IPS-18c (cell line): ENCODE measurements around the gene CD151.

Experiments used
- H3K4me3 ChIP-seq: 2 replicates; pipeline ENCODE4 v1.7.0; 2013; ENCODE audit warnings: low read depth, mild to moderate bottlenecking, low read length, moderate library complexity; ENCODE audit not compliant: insufficient read depth
- H3K9me3 ChIP-seq: one replicate; pipeline ENCODE4 v1.6.1; 2013; ENCODE audit warnings: mild to moderate bottlenecking, low read length, moderate library complexity; ENCODE audit not compliant: control insufficient read depth, insufficient read depth

Gene CD151

DNA sequence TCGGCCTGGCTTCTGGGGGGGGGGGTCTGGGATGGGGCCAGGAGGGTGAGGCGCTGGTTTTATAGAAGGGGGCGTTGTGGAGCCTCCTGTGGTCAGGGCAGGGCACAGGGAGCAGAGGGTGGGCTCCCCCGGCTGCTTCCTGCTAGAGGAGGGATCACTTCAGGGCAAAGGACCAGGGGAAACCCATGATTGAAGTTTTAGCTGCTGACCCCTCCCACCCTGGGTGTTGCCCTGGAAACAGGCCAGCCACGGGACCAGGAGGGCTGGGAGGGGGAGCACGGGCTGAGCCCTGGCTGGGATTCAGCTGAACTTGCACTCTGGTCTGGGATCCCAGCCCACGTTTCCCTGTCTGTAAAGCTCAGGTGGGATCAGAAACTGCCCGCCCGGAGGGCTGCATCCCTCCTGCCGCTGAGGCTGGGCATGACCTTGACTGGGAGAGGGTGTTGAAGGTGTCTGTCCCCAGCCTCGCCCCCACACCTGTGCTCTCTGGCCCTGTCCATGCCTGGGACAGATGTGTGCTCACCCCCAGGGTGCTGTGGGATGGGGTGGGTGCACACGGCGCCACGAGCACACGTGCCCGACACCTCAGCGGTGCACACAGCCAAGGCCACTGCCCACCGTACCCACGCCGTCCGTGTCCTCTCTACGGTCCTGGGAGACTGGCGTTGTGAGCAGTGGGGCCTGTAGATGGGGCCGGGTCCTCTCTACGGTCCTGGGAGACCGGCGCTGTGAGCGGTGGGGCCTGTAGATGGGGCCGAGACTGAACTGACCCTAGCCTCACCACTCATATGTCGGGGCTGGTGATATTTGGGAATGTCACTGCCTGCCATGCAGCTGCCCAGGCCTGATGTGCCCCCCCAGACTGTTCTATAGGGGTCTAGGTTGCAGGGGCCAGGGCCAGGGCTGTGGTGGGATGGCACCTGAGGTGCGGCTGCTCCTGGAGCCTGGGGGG, 12.2 kb downstream of the CD151 start:
- Histone ChIP-seq H3K9me3 (no peaks in the 10 kb centered on the region), H3K4me3 (peak overlapping the region; percentile 93)

DNA sequence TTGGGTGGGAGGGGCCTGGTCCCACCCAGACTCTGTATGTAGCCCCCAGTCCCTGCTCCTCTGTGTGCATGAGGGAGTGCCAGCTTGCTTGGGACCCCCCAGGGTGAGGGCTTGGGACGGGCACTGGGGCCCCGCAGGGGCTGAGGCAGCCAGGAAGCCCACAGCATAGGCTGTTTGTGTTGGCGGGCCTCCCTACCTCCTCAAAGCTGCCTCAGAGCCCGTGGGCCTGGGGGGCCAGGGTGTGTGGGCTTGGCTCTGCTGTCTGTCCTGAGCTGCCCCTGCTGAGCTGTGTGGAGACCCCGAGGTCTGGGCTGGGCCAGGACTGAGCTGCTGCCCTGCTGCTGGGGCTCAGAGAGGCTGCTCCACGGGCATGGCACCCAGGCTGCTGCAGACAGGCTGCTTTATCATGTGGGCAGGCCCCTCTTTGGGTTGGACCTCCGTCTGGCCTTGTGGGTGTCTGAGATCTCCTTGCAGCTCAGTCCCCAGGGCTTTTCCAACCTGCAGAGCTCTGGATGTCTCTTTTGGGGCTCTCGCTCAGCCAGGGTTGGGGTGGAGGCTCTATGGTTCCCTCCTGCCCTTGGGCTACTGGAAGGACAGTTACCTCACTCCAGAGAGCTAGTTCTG, 13.2 kb downstream of the CD151 start:
- no peaks in the 10 kb centered on the region for H3K9me3 ChIP-seq
- 0 out of 2 replicates have a peak overlapping the region, but pooled peaks have one; percentile 93 for H3K4me3 ChIP-seq

DNA sequence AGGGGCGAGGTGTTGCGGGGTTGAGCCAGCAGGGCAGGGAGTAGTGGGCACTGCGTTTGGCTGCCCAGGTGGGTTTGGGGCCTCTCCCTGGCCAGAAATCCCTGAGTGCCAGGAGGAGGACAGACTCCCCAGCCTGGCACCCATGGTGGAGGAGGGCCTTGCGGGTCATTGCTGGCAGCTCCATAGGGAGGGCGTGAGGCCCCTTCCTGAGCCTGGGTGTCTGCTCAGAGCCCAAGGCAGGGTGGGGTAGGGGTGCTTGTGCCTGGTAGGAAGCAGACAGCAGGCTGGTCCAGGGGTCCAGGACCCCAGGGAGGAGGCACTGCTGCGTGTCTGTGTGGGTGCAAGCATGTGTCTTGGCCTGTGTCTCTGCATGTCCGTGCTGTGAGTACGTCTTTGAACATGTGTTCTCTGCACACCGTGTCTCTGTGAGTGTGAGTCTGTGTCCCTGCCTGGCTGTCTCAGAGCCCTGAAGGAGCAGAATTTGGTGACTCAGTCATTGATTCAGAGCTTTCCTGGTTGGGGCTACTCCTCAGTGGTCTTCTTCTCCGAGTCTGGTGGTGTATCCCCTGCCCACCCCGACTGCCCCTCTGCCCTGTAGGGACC, 13.8 kb downstream of the CD151 start:
- Histone ChIP-seq H3K4me3 (no peak overlapping the region), H3K9me3 (no peaks in the 10 kb centered on the region)

DNA sequence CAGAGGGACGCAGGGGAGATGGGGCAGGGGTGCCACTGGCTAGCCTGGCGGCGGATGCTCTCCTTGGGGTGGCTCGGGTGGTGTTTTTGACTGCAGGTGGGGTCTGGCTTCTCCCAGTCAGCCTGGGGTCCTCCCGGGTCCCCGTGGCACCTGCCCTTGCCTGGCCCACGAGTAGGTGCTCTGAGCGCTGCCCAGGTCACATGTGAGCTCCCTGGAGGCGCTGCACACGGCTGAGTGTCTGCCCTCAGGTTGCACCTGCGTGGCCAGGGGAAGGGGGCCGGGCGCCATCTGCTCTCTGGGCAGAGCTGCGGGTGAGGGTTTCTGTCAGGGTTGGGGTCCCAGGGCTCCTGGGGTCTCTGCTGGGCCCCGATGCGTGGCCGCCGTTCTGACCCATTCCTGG, 15.1 kb downstream of the CD151 start:
- H3K4me3 ChIP-seq: no peak overlapping the region
- no peaks in the 10 kb centered on the region for H3K9me3 ChIP-seq

DNA sequence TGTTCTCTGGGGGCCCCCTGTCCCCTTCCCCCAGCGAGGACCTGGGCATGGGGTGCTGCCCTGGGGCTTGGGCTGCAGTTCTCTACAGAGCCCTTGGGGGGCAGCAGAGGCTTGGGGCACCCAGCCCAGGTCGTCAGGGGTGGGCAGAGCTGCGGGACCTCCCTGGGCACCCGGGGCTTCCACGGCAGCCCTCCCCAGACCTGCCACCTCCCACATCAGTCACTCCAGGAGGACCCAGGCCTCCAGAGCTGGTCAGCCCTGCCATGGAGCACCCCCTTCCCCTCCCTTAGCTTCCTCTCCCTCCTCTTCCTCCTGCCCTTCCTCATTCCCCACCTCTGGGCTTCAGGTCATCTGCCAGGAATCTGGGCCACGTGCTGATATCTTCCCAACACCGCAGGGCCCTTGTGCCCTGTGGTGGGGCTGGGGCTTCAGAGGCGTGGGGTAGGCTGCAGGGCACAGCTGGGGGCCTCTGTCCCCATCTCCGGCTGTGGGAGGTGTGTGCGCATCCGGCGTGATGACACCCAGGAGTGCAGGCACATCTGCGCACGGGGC, 15.7 kb downstream of the CD151 start:
- no peaks in the 10 kb centered on the region for H3K9me3 ChIP-seq
- peak overlapping the region; percentile 21; the same call in 1 of the 2 replicates for H3K4me3 ChIP-seq

DNA sequence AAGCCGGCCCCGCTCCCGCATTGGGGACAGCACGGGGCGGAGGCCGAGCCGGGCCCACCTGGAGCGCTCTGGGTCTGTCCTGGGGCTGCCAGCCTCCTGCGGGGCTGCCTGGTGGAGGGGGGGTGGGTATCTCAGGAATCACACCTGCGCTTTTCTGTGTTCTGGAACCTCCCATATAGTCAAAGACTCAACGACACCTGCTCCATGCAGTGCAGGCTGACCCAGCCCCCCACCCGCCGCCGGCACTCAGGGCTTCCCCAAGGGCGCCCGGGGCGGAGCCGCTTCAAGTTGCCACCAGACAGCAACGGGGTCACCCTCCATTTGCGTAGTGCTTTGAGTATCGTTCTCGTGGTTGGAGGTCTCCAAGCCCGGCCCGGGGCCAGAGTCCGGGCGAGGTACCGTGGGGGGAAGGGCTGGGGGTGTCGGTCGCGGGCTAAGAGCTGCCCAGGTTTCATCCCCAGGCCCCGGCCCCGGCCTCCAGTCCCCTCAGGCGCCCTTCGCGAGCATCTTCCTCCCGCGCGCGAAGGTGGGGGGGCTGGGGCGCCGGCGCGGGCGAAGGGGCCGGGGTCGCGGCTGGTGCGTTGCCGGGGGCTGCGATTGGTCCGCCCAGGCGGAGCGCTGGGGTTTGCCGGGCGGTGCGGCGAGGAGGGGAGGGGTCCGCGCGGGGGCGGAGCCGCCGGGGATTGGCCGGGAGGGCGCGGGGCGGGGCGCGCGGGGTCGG, 16.5 kb downstream of the CD151 start:
- Histone ChIP-seq H3K9me3 (no peaks in the 10 kb centered on the region), H3K4me3 (peak overlapping the region; percentile 50)

DNA sequence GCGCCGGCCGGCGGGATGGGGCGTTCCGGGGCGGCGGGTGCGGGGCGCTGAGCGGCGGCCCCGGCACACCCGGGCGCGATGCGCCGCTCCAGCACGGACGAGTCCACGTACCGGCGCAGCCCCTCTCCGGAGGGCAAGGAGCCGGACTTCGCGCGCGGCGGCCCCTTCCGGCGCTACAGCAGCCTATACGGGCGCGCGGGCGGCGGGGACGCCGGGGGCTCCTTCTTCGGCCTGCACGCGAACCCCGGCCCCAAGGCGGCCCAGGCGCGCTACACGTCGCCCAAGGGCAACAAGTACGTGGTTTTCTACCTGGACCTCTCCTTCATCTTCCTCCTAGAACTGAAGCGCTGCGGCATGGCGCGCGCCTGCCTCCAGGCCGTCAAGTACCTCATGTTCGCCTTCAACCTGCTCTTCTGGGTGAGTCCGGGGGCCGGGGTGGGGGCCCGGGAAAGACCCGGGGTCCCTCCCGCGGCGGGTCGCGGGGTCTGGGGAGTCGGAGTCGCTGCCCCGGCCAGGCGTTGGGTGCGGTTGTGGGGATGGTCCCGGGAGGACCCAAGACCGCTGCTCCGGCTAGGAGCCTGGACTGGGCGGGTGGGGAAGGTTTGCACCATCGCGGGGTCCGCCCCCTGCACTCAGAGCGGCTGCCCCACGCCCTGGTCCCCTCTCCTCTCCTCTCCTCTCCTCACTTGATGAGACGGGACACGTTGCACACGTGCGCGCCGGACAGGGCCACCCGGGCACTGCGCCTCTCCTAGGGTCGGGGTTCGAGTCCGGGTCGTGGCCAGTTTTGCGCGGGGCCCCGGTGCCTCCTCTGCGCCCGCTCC, 17.4 kb downstream of the CD151 start:
- Histone ChIP-seq H3K4me3 (peak overlapping the region; percentile 64), H3K9me3 (no peaks in the 10 kb centered on the region)

DNA sequence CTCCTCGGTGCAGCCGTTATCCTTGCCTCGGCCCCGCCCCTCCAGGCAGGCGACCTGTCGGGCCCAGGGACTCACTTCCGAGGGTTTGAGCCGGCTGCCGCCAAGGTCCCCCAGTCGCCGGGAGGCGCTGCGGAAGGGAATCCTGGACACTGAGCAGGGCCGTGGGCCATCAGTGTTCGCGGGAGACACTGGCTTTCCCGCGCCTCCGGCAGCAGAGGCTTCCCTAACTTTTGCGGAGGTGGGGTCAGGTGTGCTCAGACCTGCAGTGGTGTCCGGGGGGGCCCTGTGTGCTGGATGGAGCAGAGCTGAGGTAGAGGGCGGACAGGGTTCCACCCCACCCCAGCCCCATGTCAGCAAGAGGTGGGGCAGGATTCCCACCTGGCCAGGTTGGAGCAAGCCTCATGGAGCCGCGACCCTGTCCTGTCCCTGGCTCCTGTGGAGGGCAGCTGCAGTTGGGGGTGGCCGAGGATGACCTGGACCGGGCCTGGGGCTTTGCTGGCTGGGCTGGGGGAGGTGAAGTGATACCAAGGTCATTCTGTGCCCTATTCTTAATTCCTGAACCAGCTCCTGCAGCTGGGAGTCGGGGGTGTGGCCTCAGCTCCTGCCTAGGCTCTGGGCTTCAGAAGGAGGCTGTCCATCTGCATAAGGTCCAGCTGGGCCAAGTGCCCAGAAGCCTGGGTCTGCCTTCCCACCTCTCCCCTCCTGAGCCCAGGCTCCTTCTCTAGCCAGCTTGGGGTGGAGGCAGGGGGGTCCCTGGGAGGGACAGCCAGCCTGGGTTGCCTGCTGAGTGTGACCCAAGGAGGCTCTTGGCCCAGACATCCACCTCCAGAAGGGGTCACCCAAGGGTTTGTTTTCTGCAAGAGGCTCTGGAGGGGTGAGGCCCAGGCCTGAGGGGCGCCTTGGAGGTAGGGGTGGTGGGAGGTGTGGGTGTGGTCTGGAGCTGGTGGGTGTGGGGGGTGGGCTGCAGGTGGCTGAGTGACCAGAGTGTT, 18.3 kb downstream of the CD151 start:
- H3K4me3 ChIP-seq: peak overlapping the region; percentile 64

DNA sequence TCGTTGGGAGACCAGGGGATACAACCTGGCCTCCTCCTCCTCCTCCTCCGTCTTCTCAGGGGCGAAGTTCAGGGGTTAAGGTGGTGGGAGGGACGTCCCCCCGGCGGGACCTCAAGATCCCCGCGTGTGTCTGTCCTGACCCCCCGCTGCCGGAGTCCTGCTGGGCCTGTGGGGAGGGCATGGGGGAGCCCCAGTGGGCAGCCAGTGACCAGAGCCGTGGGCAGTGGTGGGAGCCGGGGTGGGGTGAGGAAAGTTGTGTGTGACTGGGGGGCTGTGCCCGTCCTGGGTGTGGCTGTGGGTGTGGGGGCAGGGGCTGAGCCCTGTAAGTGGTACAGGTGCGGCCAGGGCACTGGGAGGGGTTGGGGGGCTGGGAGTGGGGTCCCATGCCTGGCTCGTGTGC, 20.0 kb downstream of the CD151 start:
- no peaks in the 10 kb centered on the region for H3K9me3 ChIP-seq
- H3K4me3 ChIP-seq: no peak overlapping the region

More for the DNA sequence above, 18.3 kb downstream of the CD151 start:
- no peaks in the 10 kb centered on the region for H3K9me3 ChIP-seq

DNA sequence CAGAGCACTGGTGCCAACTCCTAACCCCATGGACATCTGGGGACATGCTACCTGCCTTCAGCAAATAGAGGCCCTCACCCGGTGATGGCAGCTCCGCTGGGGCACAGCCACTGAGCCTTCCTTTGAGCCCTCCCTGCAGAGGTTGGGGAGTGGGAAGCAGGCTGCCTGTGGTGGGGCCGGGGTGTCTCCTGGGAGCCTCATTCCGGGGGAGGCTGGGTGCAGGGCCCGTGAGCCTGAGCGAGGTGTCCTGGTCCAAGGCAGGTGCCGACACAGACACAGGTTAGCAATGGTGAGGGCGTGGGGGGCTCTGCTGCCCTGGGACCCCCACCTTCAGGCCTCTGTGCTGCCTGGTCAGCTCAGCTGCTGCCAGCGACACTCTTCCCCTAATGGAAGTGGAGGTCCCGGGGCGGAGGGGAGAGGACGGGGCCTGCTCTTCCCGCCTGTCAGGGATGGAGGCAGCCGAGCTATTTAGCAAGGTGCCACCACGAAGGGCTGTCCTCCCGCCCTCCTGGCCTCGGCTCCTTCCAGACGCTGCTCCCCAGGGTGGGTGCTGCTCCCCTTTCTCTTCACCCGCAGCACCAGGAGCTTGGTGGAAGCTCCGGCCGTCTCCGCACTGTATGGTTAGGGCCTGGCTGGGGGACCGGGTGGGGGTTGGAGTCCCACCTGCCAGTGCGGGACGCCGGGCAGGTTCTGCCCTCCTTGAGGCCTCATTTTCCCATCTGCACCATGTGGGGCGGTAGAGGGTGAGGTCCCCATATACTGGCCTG, 21.1 kb downstream of the CD151 start:
- H3K4me3 ChIP-seq: no peak overlapping the region
- no peaks in the 10 kb centered on the region for H3K9me3 ChIP-seq

DNA sequence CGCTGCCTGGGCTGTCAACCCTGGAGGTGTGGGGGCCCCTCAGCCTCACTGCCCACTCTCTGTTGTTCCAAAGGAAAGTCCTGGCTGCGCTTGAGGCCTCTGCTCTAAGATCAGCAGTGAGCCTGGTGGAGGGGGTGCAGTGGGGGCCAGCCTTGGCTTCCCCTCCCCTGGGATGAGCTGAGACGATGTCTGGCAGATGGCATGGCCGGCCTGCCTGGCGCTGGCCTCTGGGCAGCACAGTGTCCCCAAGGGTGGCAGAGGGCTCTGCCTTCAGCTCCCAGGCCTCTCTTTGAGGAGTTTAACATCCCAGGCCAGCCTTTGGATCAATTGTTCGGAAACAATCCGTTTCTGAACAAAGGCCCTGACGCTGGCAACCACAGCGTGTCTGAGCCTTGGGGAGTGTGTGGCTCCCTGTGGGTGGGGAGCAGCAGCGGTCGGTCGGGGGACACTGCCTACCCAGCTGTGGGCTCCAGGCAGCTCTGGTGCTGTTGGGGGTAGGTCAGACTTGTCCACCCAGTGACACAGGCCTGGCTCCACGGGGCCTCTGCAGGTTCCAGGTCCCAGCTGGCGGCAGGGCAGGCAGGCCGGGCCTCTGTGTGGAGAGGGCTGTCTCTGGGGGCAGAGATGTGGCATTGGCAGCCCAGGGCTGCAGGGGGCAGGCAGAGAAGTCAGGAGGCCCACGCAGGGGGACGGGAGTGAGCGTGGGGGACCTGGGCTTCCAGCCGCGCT, 22.0 kb downstream of the CD151 start:
- Histone ChIP-seq H3K9me3 (no peaks in the 10 kb centered on the region), H3K4me3 (no peak overlapping the region)

DNA sequence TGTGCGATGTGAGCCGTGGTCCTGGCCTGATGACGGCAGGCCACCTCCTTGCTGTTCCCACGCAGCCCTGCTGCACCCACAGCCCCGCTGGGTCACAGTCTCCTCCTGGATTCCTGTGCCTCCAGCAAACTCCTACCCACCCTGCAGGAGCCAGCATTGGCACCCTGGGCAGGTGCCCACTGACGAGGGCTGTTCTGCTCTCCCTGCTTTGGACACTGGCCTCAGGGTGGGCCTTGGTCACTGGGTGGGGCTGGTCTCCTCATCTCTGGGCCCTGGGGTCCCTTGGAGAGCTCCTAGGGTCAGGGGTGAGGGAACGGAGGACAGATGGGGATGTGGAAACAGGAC, 22.6 kb downstream of the CD151 start:
- no peaks in the 10 kb centered on the region for H3K9me3 ChIP-seq
- H3K4me3 ChIP-seq: no peak overlapping the region

DNA sequence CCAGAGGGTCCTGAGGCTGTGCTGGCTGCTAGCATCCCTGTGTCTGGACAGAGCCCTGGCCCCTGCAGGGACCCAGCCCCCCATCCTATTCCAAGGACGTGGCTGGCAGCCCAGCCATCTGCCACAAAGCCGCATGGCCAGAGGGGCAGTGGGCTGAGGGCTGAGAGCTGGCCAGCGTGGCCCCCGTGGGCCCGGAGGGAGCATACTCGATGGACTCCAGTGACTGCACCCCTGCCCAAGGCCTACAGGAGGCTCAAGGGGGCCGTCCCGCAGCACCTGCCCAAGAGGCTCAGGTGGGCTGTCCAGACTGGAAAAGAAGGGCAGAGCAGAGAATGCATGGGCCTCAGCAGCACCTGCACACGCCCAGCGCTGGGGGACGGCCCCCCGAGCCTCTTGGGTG, 23.0 kb downstream of the CD151 start:
- no peaks in the 10 kb centered on the region for H3K9me3 ChIP-seq

DNA sequence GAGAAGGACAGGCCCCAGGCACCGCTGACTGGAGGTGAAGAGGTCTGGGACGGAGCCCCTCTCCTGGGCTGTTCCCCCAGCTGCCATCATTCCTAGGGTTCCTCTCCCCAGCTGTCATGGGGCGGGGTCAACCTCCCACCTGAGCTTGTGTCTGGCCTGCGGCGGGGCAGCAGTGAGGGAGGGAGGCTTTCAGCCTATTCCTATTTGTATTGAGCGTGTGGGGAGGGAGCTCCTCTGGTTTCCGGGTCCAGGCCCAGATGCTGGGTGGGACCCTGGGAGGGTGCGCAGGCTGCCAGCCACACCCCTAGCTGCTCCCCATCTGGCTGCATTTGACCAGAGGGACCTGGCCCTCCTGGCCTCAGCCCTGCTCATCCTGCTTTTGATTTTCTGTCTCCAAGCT, 23.6 kb downstream of the CD151 start:
- no peaks in the 10 kb centered on the region for H3K9me3 ChIP-seq
- no peak overlapping the region for H3K4me3 ChIP-seq

More for the DNA sequence above, 23.0 kb downstream of the CD151 start:
- H3K4me3 ChIP-seq: no peak overlapping the region
